ENCODE measurements around the gene CASKIN1. TPM values are rescaled to one million over a fixed set of nuclear protein-coding genes. Genes with fewer than 3 reads are reported as not detected.
A peak's percentile ranks its signal among the peaks of the same experiment; 100 is the strongest.

Gene CASKIN1
- total RNA-seq, 1 donor from 2014 or later, result 0.15 TPM

DNA sequence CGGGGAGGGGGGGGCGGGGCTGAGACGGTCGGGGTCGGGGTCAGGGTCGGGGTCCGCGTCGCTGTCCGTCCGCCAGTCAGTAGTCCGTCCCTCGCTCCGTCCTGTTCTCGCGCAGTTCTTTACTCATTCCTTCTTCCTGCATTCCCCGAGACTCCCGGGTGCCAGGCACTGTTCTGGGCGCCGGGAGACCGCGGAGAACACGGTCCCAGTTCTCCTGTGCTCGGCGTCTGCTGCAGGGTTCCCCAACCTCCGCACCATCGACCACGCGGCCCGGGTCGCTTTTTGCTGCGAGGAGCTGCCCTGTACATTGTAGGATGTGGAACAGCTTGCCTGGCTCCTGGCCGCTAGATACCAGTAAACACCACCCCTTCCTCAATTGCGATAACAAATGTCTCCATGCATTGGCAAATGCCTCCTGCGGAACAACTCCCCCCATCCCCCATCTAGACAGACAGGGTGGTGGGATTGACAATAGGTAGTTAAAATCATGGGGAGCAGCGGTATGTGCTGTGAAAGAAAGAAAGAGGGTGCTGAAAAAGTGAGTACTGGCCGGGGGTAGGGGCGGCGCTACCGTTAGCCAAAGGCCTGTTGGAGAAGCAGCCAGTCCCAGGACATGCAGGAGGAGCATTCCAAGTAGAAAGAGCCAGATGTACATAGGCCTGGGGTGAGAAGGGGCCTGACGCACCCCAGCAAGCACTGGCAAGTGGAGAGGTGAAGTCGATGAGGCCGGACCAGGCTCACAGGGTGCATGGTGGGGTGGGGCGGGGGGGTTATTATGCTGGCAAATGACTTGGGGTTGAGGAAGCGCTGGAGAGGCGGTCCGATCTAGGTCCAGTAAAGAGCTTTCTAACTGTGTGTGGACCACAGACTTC lies 40.2 kb downstream of the CASKIN1 start:
- peak; percentile 38 for DNase-seq (ENCODE audit: low read depth)

DNA sequence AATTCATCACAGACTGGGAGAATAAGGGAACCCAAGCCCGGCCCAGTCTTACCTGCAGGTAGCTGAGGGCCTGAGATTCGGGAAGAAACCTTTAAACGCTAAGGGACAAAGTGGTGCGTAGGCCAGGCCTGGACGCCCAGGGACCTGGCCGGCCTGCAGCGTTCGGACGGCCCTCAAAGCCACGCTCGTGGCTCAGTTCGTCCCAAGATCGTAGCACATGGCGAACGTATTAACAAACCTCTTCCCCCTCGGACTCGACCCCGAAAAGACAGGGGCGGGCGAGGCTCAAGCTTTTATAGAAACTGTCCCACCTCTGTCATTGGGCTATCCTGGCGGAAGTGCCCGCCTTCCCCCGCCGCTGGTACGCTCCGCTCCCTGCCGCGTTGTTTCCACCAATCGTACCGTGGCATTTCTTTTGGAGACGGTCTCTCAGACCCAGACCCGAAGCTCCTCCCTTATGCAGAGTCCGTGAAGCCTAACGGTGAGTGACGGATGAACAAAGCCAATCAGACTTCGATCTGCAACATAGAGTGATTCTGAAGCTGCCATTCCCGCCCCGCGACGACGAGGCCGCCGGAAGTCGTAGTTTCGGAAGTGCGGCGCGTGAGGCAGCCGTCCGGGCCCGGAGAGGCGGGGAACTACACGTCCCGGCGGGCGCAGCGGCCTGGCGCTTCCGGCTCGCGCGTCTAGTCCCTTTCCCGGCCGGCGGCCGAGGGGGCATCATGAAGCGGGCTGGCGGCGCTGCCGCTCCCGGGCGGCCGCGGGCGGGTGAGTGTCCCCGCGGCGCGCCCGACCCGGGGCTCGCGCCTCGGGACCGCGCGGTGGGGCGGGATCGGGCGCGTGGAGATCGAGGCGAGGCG lies 41.1 kb downstream of the CASKIN1 start, which contains the start of gene TRAF7:
Gene TRAF7, plus strand, starts transcription at position 692 of the 860 bp plus-strand sequence. CDS start 8,139 bp downstream, outside the sequence.
- peak; percentile 100 for DNase-seq (ENCODE audit: low read depth)

DNA sequence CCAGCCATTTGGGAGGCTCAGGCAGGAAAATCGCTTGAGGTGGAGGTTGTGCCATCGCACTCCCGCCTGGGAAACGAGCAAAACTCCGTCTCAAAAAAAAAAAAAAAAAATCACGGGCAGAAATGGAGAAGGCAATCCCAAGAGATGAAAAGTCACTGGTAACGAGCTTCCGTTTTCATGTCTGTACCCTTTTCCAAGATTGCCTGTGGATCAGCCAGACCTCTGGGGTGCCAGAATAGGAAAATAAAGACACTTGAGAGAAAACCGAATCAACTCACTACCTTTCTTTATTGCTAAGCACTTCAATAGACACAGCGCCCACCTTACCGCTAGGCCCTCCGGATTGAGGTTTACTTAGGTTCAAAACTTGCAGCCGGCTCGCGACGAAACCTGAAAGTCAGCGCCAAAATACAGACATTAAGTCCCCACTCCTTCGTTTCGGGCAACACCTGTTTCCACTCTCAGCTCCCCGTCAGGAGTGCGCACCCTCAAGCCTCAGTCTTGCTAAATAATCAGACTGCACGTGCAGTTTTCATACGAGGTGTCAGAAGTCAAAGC lies 41.8 kb downstream of the CASKIN1 start:
- DNase-seq (ENCODE audit: low read depth), result no peak

DNA sequence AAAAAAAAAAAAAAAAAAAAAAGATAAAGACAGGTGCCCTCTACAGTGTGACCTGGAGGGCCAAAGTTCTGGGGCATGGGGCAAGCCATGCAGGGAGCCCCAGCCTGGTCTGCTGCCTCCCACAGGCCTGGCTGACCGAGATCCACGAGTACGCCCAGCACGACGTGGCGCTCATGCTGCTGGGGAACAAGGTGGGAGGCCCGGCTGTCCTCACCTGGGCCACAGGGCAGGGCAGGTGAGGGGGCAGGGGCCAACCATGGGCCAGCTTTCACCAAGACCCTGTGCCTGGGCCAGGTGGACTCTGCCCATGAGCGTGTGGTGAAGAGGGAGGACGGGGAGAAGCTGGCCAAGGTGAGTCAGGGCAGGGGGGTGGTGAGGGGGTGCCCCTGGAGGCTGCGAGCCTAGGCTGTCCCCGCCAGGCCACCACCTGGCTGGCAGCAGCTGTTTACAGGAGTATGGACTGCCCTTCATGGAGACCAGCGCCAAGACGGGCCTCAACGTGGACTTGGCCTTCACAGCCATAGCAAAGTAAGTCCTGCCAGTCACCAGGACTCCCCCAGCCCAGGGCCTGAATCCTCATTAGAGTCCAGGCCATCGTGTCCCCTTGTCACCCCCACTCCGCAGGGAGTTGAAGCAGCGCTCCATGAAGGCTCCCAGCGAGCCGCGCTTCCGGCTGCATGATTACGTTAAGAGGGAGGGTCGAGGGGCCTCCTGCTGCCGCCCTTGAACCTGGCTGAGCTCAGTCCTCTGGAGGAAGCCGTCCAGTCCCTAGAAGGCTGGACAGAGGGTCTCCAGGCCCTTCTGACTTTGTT lies 43.5 kb downstream of the CASKIN1 start:
- DNase-seq (ENCODE audit: low read depth), result no peak

DNA sequence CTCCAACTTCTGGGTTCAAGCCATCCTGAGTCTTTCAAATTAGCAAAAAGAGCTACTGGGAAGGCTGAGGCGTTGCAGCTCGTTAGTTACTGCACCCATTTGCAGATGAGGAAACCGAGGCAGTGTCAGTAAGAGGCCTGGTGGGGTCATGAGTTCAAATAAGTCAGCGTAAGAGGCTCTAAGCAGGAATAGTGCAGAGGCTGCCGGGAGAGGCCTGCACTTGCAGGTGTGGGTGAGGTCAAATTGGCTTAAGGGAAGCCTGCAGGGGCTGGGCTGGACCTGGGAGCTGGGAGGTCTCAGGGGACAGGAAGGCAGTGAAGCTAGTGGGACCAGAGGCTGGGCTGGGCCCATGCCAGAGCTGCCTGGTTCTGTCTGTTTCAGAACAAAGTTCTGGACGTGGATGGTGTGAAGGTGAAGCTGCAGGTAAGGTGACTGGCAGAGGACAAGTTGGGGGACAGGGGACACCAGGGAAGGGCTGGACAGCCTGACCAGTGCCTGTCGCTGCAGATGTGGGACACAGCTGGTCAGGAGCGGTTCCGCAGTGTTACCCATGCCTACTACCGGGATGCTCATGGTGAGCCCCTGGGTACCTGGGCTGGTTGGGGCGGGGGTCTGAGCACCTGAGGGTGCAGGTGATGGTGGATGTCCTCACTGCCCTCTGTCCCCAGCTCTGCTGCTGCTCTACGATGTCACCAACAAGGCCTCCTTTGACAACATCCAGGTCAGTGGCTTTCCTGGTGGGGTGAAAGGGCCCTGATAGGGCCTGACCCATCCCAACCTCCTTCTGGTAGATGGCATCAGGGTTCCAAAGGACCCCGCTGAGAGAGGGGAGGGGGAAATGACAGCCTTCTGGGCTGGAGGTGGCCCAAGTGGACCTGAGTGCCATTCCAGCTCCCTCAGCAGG lies 45.0 kb downstream of the CASKIN1 start:
- no peak for DNase-seq (ENCODE audit: low read depth)

DNA sequence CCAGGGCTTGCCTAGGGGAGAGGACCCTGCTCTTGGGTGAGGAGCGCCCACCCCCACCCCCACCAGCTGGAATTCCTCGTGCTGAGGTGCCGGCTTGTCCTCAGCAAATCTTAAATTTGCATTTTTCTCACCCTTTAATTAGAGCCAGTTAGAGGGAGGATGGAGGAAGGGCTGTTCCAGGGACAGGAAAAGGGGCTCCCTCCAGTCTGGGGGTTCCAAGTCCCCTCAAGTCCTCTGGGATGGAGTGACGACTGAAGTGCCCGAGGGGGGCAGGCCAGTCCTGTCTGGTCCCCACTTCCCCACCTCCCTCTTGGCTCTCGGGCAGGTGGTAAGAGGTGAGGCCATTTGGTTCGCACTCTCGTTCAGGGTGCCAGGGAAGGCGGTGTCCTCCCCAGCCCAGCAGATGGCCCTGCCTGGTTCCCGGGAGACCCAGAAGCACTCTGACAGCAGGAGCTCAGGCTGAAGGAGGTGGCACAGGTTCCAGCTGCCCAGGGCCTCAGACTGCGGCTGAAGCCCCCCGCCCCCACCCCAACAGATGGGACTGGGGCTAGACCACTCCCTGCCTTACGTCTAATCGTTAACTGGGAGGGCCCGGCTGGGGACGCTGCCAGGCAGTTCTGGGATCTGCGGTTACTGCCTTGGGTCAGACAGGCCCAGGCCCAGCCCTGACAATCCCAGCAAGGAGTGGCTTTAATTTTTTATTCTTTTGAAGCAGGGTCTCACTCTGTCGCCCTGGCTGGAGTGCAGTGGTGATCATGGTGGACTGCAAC lies 45.8 kb downstream of the CASKIN1 start:
- DNase-seq (ENCODE audit: low read depth), result no peak

DNA sequence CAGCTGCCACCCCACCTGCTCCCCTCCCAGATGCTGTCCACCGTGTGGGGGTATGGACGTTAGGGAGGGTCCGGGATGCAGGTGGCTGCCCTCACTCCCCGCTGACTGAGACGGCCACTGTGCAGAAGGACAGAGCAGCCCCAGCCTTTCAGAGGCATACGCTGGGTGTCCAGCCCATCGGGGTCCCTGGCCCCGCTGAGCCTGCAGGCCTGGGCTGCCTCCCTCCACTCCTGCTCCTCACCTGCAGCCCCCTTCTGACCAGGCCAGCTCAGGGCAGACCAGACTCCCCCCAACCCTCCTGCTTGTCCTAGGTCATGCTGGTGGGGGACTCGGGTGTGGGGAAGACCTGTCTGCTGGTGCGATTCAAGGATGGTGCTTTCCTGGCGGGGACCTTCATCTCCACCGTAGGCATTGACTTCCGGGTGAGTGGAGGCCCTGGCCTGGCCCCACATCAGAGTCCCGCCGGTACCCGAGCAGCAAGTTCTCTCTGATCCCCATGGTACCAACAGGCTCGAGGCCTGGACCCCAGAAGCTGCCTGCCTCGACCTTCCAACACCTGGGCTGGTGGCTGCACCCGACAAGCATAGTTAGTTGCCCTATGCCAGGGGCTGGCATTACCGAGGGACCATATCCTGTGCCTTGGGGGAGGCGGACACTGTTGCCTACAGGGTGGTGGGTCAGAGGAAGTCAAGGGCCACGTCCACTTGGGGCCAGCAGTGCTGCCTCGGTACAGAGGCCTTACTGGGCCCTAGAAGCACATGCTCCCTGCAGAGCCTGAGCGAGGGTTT lies 46.6 kb downstream of the CASKIN1 start:
- DNase-seq (ENCODE audit: low read depth), result no peak

DNA sequence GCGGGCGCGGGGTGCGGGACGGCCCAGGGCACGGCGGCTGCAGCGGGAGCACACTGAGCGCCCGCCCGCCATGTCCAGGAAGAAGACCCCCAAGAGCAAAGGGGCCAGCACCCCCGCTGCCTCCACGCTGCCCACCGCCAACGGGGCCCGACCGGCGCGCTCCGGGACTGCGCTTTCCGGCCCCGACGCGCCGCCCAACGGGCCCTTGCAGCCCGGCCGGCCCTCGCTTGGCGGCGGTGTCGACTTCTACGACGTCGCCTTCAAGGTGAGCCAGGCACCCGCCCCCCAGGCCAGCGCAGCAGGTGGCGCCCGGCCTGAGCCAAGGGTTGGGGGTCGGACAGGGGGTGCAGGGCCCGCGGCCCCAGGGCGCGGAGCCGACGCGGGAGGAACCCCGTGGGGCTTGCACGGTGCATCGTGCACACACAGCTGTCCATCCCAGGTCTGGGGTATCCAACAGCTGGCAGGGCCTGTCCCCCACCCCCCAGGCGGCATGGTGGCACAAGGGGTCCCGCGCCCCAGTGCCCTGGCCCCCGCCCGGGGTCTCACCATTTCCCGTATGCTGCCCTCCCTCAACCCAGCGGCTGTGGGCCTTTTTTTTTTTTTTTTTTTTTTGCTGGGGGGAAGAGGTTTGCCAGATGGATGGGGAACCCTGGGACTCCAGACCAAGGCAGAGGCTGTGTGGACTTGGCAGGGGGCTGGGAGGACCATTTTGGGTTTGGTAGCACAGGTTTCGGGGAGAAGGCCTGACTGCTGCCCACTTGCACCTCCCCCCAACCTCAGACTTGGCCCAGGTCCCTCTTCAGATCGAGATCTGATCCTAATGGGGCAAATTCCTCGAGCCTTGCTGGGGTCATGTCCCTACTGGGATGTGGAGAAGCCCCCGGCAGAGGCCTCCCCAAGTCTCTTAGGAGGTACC lies 47.4 kb downstream of the CASKIN1 start:
- no peak for DNase-seq (ENCODE audit: low read depth)

DNA sequence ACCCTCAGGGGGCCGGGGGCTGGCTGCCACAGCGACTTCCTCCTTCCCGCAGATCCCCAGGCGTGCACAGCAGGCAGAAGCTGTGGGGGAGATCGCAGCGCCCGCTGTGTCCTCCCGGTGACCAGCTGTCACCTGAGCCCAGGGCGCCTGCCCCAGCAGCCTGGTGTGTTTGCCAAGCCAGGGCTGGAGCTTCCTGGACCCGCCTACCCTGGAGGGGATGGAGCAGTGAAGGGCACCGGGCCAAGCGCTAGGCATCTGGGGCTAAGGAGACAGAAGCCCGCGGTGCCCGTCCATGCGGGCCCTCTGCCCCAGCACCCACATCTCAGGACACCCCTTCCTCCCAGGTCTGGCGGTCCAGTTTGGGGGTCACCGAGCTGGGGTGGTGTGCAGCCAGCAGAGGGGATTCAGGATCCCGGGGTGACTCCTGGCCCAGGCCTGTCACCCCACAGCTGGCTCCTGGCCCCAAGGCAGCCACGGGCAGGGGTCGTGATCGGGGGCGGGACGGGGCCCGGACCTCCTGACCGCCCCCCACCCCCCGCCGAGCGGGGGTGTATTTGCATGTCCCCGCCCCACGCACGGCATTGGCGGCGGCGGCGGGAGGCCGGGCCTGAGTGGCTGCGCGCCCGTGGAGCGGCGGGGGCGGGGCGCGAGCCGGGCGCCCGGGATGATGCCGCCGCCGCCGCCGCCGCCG lies 48.3 kb downstream of the CASKIN1 start, which contains the start of gene RAB26:
Gene RAB26, plus strand, starts transcription at position 645 of the 691 bp plus-strand sequence. CDS start 159 bp downstream, outside the sequence.
- DNase-seq (ENCODE audit: low read depth), result peak; percentile 53

DNA sequence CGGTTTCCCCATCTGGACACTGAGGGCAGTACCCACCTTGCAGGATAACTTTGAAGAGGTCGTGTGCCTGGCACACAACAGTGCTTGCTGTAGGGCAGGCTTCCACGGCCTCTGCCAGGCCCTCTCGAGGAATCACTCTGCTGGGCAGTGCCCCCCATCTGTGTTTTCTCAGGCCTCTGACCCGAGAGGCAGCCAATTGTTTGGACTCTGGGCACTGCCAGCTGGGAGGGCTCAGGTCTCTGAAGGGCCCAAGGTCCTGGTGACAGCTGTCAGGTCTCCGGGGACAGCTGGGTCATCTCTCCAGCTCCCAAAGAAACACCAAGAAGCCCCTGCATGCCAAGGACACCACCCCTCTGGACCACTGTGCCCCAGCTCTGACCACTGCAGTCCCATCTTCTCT lies 49.0 kb downstream of the CASKIN1 start:
- DNase-seq (ENCODE audit: low read depth), result no peak

DNA sequence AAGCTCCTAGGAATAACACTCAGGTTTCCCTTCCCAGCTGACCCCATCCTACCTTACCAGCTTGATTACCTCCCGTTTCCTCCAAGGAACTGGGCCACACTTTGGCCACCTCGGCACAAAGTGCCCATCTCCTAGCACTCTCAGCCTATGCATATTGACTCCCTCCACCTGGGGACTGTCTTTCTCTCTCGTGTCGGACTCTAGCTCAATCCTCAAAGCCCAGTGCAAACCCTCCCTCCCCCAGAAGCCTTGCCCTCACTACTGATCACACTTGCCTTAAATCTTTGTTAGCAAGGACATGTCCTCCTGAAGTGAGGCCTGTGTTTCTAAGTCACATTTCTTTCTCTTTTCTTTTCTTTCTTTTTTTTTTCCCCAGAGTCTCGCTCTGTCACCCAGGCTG lies 50.6 kb downstream of the CASKIN1 start:
- DNase-seq (ENCODE audit: low read depth), result no peak

DNA sequence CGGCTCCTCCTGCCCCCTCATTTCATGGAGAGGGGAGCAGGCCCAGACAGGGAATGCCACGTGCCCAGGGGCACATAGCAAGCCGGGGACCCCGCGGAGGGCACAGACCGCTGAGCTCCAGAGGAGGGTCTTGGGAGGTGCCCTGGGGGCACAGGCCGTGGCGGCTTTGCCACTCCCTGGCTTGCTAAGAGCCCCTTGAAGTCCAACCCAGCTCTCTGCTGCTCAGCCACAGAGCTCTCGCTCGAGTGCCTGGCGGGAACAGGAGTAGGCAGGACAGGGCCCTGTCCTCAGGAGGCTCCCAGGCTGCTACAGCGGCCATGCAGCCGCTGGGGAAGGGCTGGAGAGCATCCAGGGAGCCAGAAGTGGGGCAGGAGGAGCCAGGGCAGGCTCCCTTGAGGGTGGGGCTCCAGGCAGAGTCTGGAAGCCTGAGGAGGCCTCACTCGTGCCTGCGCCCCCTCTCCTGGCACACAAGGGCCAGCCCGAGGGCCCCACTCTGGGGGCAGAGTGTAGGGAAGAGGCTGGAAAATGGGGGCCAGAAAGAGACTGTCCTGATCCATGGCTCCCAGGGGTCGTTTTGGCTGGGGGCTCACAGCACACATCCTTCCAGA lies 52.4 kb downstream of the CASKIN1 start:
- no peak for DNase-seq (ENCODE audit: low read depth)

DNA sequence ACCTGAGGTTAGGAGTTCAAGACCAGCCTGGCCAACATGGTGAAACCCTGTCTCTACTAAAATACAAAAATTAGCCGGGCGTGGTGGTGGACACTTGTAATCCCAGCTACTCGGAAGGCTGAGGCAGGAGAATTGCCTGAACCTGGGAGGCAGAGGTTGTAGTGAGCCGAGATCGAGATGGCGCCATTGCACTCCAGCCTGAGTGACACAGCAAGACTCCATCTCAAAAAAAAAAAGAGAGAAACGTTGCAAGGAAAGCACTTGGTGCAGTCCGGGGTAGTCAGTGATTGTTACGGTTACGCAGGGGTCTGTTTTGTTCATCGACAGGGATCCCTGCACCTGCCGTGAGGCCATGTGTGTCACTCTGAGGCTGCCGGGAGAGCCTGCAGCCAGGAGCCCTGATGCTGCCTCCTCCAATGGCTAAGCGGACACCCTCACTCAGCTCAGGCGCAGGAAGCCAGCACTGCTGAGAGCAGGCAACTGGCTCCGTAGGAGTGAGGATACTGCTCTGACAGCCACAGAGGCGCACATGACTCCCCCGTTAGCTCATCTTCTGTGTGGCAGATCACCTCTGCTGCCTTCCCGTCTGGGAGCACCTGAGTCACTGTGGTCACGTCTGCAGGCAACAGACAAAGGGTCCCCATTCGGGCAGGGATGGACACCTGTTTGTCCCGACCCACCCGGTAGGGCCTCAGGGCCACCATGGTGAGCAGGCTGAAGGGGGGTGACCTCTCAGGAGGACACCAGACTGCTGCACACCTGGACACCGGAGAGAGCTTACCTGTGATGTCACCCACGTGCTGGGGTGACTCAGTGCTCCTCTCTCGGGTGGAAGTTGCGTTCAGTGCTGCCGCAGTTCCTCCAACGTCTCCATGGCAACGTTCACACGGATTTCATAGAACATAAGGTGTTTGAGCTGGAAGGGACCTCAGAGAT lies 53.2 kb downstream of the CASKIN1 start:
- no peak for DNase-seq (ENCODE audit: low read depth)

DNA sequence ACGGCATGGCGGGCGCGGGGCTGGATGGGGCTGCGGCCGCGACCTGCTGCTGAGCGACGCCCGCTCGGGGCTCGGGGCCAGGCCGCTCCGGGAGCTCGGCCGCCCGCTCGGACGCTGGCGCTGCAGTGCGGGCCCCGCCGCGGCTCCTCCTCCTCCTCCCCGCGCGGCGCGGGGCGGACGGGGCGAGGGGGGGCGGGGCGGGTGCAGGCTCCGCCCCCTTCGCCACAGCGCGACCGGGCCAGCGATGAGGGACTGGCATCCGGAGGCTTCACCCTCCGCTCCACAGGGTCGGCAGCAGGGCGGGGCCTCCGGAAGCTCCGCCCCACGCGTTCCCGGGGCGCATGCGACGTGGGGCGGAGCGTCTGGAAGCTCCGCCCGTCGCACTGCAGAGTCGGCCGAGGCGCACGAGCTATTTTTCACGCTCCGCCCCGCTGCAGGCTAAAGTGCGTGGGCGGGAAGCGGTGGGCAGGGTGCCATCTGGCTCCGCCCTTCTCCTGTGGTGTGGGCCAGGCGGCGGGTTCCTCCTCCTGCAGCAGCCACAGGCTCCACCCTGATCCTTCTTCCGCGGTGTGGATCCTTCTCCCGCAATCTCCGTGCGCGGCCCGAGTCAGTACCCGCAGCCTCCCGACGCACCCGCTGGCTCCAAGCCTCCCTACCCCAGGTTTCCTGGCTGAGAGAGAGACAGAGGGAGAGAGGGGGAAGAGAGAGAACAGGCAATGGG lies 60.5 kb downstream of the CASKIN1 start, which contains the start of gene PKD1:
Gene PKD1, minus strand, starts transcription at position 129 of the 721 bp plus-strand sequence. CDS start 209 bp downstream, outside the sequence.
- peak; percentile 82 for DNase-seq (ENCODE audit: low read depth)
